ENCODE data around the gene FRMD5. TPM values are rescaled to one million over a fixed set of nuclear protein-coding genes. Genes with fewer than 3 reads are reported as not detected.
"Not testable (repeated sequence)": the region's sequence is repeated elsewhere in the genome, so short reads cannot be mapped to it uniquely, and the experiment has no call there.

The FRMD5 gene
- polyA plus RNA-seq, 1 experiment, result 5.2 TPM

DNA sequence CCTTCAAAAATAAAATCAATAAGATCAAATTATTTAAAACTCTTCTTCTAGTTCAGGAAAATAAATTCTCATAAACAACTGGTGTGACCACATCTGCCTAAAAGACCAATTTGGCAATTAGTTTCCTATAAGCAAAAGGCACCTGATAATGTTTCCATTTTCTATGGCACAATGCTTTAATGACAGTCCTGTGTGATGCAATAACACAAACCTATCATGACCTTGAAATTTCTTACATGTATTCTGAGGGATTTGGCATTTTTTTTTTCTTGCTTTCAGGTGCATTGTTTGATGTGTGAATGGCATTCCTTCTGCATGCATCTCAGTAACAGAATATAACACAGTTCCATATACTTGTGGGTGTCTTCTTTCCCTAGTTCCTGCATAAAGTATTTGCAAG, 32.5 kb upstream of the FRMD5 start:
- TF ChIP-seq, protein P1, sequence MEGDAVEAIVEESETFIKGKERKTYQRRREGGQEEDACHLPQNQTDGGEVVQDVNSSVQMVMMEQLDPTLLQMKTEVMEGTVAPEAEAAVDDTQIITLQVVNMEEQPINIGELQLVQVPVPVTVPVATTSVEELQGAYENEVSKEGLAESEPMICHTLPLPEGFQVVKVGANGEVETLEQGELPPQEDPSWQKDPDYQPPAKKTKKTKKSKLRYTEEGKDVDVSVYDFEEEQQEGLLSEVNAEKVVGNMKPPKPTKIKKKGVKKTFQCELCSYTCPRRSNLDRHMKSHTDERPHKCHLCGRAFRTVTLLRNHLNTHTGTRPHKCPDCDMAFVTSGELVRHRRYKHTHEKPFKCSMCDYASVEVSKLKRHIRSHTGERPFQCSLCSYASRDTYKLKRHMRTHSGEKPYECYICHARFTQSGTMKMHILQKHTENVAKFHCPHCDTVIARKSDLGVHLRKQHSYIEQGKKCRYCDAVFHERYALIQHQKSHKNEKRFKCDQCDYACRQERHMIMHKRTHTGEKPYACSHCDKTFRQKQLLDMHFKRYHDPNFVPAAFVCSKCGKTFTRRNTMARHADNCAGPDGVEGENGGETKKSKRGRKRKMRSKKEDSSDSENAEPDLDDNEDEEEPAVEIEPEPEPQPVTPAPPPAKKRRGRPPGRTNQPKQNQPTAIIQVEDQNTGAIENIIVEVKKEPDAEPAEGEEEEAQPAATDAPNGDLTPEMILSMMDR (IDR thresholded peaks at IDR 0.05; ENCODE audit: low read depth, low read length), result no peak
- ChIA-PET POLR2A (no interaction called here), CTCF (no interaction called here)

GRCh38 chr15:44227001-44227400, 31.9 kb upstream of the FRMD5 start:
- H3K9me3 ChIP-seq (ENCODE audit: control insufficient read depth, insufficient read depth, low read length); H3K27ac ChIP-seq (ENCODE audit: low read depth, low read length); H3K27me3 ChIP-seq (ENCODE audit: control insufficient read depth, insufficient read depth, low read length); POLR2A ChIA-PET; DNase-seq (ENCODE audit: low read depth, low spot score); CTCF ChIA-PET; H3K4me3 ChIP-seq (ENCODE audit: low read depth, low read length): not testable (repeated sequence)

More for the DNA sequence above, 32.5 kb upstream of the FRMD5 start:
- DNase-seq (ENCODE audit: low read depth, low spot score), result no peak
- Histone ChIP-seq H3K27me3 (ENCODE audit: control insufficient read depth, insufficient read depth, low read length) (no peaks in the 10 kb centered on the region), H3K9me3 (ENCODE audit: control insufficient read depth, insufficient read depth, low read length) (no peaks in the 10 kb centered on the region), H3K4me3 (ENCODE audit: low read depth, low read length) (no peak overlapping the region), H3K27ac (ENCODE audit: low read depth, low read length) (no peak overlapping the region)

DNA sequence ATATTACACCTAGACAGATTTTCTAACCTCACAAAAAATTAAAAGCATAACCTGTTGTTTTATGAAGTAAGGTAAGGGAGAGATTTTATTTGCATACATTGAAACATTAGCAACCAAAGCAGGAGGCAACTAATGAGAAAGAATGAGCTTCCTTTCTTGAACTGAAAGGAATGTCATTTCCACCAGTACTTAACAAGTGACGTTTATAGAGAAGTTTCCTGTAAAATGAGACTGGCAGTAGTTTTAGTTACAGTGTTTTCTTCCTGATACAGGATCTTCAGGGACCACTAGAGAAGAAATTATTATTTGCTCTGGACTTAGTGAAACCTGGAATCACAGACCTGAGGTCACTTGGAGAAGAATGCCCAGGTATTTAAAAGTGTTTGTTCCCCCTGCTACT, 27.4 kb upstream of the FRMD5 start:
- Histone ChIP-seq H3K4me3 (ENCODE audit: low read depth, low read length) (no peak overlapping the region), H3K27ac (ENCODE audit: low read depth, low read length) (no peak overlapping the region), H3K9me3 (ENCODE audit: control insufficient read depth, insufficient read depth, low read length) (no peaks in the 10 kb centered on the region), H3K27me3 (ENCODE audit: control insufficient read depth, insufficient read depth, low read length) (no peaks in the 10 kb centered on the region)
- POLR2A ChIA-PET, result no interaction called here
- TF ChIP-seq, protein P1 (IDR thresholded peaks at IDR 0.05; ENCODE audit: low read depth, low read length), result no peak
- CTCF ChIA-PET, result interaction anchor here (0.6 to 1.4 kb wide), 2 partner anchors 11 to 279 kb away, joined by 3 to 5 read pairs; no protein-coding TSS in a partner anchor
- no peak for DNase-seq (ENCODE audit: low read depth, low spot score)

GRCh38 chr15:44219073-44219472, 24.0 kb upstream of the FRMD5 start:
- TF ChIP-seq, protein P1 (IDR thresholded peaks at IDR 0.05; ENCODE audit: low read depth, low read length), result no peak
- ChIA-PET POLR2A (no interaction called here), CTCF (interaction anchor here (0.6 to 5.4 kb wide), 25 partner anchors 9 to 1496 kb away, joined by 3 to 72 read pairs (median 4); no protein-coding TSS in a partner anchor)
- Histone ChIP-seq H3K4me3 (ENCODE audit: low read depth, low read length) (no peak overlapping the region), H3K27ac (ENCODE audit: low read depth, low read length) (no peak overlapping the region), H3K27me3 (ENCODE audit: control insufficient read depth, insufficient read depth, low read length) (no peaks in the 10 kb centered on the region), H3K9me3 (ENCODE audit: control insufficient read depth, insufficient read depth, low read length) (no peaks in the 10 kb centered on the region)
- no peak for DNase-seq (ENCODE audit: low read depth, low spot score)

GRCh38 chr15:44216958-44217357, 21.9 kb upstream of the FRMD5 start:
- no peak for DNase-seq (ENCODE audit: low read depth, low spot score)
- POLR2A ChIA-PET, result no interaction called here
- TF ChIP-seq, protein P1 (IDR thresholded peaks at IDR 0.05; ENCODE audit: low read depth, low read length), result no peak
- H3K27ac ChIP-seq (ENCODE audit: low read depth, low read length), result no peak overlapping the region
- CTCF ChIA-PET, result interaction anchor here (0.7 to 5.4 kb wide), 6 partner anchors 89 to 396 kb away, joined by 3 to 72 read pairs (median 4); no protein-coding TSS in a partner anchor
- H3K4me3 ChIP-seq (ENCODE audit: low read depth, low read length), result no peak overlapping the region
- no peaks in the 10 kb centered on the region for H3K9me3 ChIP-seq (ENCODE audit: control insufficient read depth, insufficient read depth, low read length)
- no peaks in the 10 kb centered on the region for H3K27me3 ChIP-seq (ENCODE audit: control insufficient read depth, insufficient read depth, low read length)

Data from AG04450 (cell line).